K562 (cell line): ENCODE measurements around the gene CDH16. TPM values are rescaled to one million over a fixed set of nuclear protein-coding genes. Genes with fewer than 3 reads are reported as not detected.

ENCODE experiments used
- ATAC-seq: fragments of 200-7000 bp; cut with Tn5 transposase; 3 replicates; pipeline ENCODE4 v1.9.1; 2020; ENCODE audit warnings: moderate library complexity
- BruUV-seq: library from RNA; stranded (reverse); fragments of 400-500 nt; replicated peaks from 2 replicates; lab custom pipeline; 2021; lab: Mats Ljungman, UMichigan
- CTCF ChIA-PET: fragments of 300-600 bp; formaldehyde crosslinking; extraction: SDS; loops from one replicate; lab custom pipeline; 2021; ENCODE audit warnings: low intra/inter-chr PET ratio; lab: Yijun Ruan, JAX
- POLR2A ChIA-PET: fragments of 300-600, 350-650 bp; sonication (Branson Sonifier 250); formaldehyde crosslinking; extraction: SDS; loops from one replicate; lab custom pipeline; 2021; ENCODE audit warnings: antibody characterized with exemption, inconsistent platforms; lab: Yijun Ruan, JAX
- DNase-seq, 4 experiments: peaks; one replicate each; pipeline versions ENCODE4 v3.0.0 to v3.0.0-alpha.2; 2011 to 2018; ENCODE audit warnings: low spot score in 3 of 4, mixed read lengths in 3 of 4; ENCODE audit errors: extremely low read depth in 1 of 4
- FAIRE-seq: peaks from 2 replicates; lab custom pipeline; 2011; peaks lifted over from hg19 to GRCh38; lab: Jason Lieb, UNC
- H2AFZ ChIP-seq: 2 replicates; pipeline ENCODE4 v1.6.0; 2011; ENCODE audit warnings: low read depth, low read length, control low read depth, inconsistent platforms
- H3K27ac ChIP-seq: fragments of 200-600 bp; 3 replicates; pipeline ENCODE4 v1.8.0; 2011; ENCODE audit warnings: low read depth, mild to moderate bottlenecking, control low read depth, inconsistent platforms, low read length, moderate library complexity, mixed read lengths; ENCODE audit errors: extremely low read depth
- H3K27me3 ChIP-seq, 2 experiments: fragments of 300-600 bp in 1 of 2; 2 replicates in 1 of 2; 3 replicates in 1 of 2; pipeline versions ENCODE4 v1.6.0 to v1.8.0; 2011; ENCODE audit warnings: inconsistent platforms in 2 of 2, low read length in 2 of 2, mild to moderate bottlenecking in 1 of 2, mixed read lengths in 1 of 2, moderate library complexity in 1 of 2; ENCODE audit not compliant: control insufficient read depth in 2 of 2, insufficient read depth in 2 of 2
- H3K36me3 ChIP-seq: fragments of 300-600 bp; 3 replicates; pipeline ENCODE4 v1.8.0; 2011; ENCODE audit warnings: mild to moderate bottlenecking, low read length, inconsistent platforms; ENCODE audit not compliant: control insufficient read depth, insufficient read depth
- H3K4me1 ChIP-seq, 2 experiments: fragments of 200-600 bp in 1 of 2; replicated peaks in 1 of 2; 2 replicates in 1 of 2; 3 replicates in 1 of 2; pipeline versions ENCODE4 v1.5.1 to v1.8.0; 2011; ENCODE audit warnings: inconsistent platforms in 2 of 2, low read length in 2 of 2, mild to moderate bottlenecking in 1 of 2, mixed read lengths in 1 of 2, moderate library complexity in 1 of 2; ENCODE audit not compliant: control insufficient read depth in 2 of 2, insufficient read depth in 2 of 2
- H3K4me2 ChIP-seq: 2 replicates; pipeline ENCODE4 v1.6.1; 2011; ENCODE audit warnings: low read length, control low read depth, inconsistent platforms, mixed read lengths; ENCODE audit not compliant: insufficient read depth
- H3K4me3 ChIP-seq: fragments of 200-600 bp; sonication (generic), shearing (Covaris generic); 2 replicates; pipeline ENCODE4 v1.5.1; 2016; ENCODE audit warnings: control low read depth, inconsistent platforms
- H3K79me2 ChIP-seq: fragments of 200-600 bp; 3 replicates; pipeline ENCODE4 v1.8.0; 2011; ENCODE audit warnings: low read length, inconsistent platforms; ENCODE audit not compliant: control insufficient read depth, insufficient read depth
- H3K9ac ChIP-seq, 2 experiments: 2 replicates each; pipeline versions ENCODE4 v1.6.0 to v1.6.1; 2011; ENCODE audit warnings: low read depth in 2 of 2, low read length in 2 of 2, control low read depth in 1 of 2, inconsistent platforms in 1 of 2, mild to moderate bottlenecking in 1 of 2, mixed read lengths in 1 of 2; ENCODE audit not compliant: insufficient read depth in 1 of 2
- H3K9me1 ChIP-seq: one replicate; pipeline ENCODE4 v1.6.0; 2011; ENCODE audit warnings: inconsistent platforms, mild to moderate bottlenecking, low read length, moderate library complexity; ENCODE audit not compliant: control insufficient read depth, insufficient read depth
- H3K9me3 ChIP-seq: replicated peaks from 2 replicates; pipeline ENCODE4 v1.5.1; 2011; ENCODE audit warnings: low read depth, low read length, inconsistent platforms; ENCODE audit not compliant: control insufficient read depth, insufficient read depth
- H4K20me1 ChIP-seq: replicated peaks from 2 replicates; pipeline ENCODE4 v1.6.1; 2011; ENCODE audit warnings: low read length, inconsistent platforms, mixed read lengths; ENCODE audit not compliant: control insufficient read depth, insufficient read depth
- ATF3 ChIP-seq, 2 experiments: fragments of 450-650 bp in 1 of 2; sonication (generic) in 1 of 2; formaldehyde crosslinking in 1 of 2; IDR thresholded peaks in 1 of 2; conservative IDR thresholded peaks in 1 of 2; 2 replicates each; pipeline versions ENCODE4 v1.6.1 to v1.8.1; 2016 to 2023; ENCODE audit warnings: mild to moderate bottlenecking in 2 of 2, moderate library complexity in 2 of 2, inconsistent platforms in 1 of 2, missing genetic modification reagents in 1 of 2
- DNMT1 ChIP-seq: fragments of 450-650 bp; IDR thresholded peaks from 2 replicates; pipeline ENCODE4 v1.6.1; 2016; ENCODE audit warnings: antibody characterized with exemption, mild to moderate bottlenecking
- GTF2E2 ChIP-seq: fragments of 200-800 bp; sonication (Bioruptor generic); IDR thresholded peaks from 2 replicates; pipeline ENCODE4 v1.6.1; 2016; ENCODE audit warnings: missing genetic modification characterization, missing compliant biosample characterization
- MCM5 ChIP-seq: fragments of 450-650 bp; IDR thresholded peaks from 2 replicates; pipeline ENCODE4 v1.6.1; 2016; ENCODE audit warnings: low read depth
- MLLT1 ChIP-seq, 2 experiments: fragments of 450-650 bp; IDR thresholded peaks; 2 replicates each; pipeline ENCODE4 v1.6.1; 2016
- SLC30A9 ChIP-seq: fragments of 250-450 bp; sonication (Bioruptor Pico); IDR thresholded peaks from 2 replicates; pipeline ENCODE4 v1.8.0; 2022; ENCODE audit warnings: mild to moderate bottlenecking, moderate library complexity
- ZNF133 ChIP-seq: fragments of 250-450 bp; sonication (Bioruptor Pico); IDR thresholded peaks from 2 replicates; pipeline ENCODE4 v1.4.0; 2020; ENCODE audit warnings: mild to moderate bottlenecking
- ZNF212 ChIP-seq: fragments of 450-650 bp; formaldehyde crosslinking; IDR thresholded peaks from 2 replicates; pipeline ENCODE4 v1.4.0; 2020; ENCODE audit warnings: mild to moderate bottlenecking
- ZNF311 ChIP-seq: fragments of 250-450 bp; sonication (Bioruptor Pico); IDR thresholded peaks from 2 replicates; pipeline ENCODE4 v1.4.0; 2020; ENCODE audit warnings: mild to moderate bottlenecking, moderate library complexity
- ZNF644 ChIP-seq: fragments of 200-800 bp; sonication (Bioruptor generic); IDR thresholded peaks from 2 replicates; pipeline ENCODE4 v1.6.1; 2016; ENCODE audit warnings: low read depth, missing genetic modification characterization, missing compliant biosample characterization
- WGBS: fragments of 100-300 bp; shearing (Covaris generic); methylation state at CpG from one replicate; pipeline ENCODE4 v1.1.6; 2016; ENCODE audit warnings: low coverage, mixed read lengths; ENCODE audit not compliant: insufficient coverage; ENCODE audit errors: missing lambda C conversion rate; 5-methylcytosine and 5-hydroxymethylcytosine counted together
- in situ Hi-C: fragments of 300-500 bp; cut with MboI; formaldehyde crosslinking; loops from 4 replicates; pipeline ENCODE4 v1.15.0; 2018; ENCODE audit warnings: inconsistent platforms, mixed read lengths
- intact Hi-C: fragments of 100-400 bp; cut with micrococcal nuclease; formaldehyde crosslinking; loops from 2 replicates; pipeline ENCODE4 v1.14.2; 2022
- polyA plus RNA-seq, 8 experiments: library from polyadenylated mRNA; depleted of rRNA in 4 of 8; stranded (reverse) in 5 of 8; unstranded in 3 of 8; fragments of >200 nt; fragmentation: Nextera tagmentation in 2 of 8; fragmentation: Illumina TruSeq in 1 of 8; extraction: Ambion mirVana in 2 of 8; extraction: Trizol in 1 of 8; gene quantifications; 2 replicates each; pipeline versions ENCODE4 v1.2.1 to v1.2.3, GENCODE V29; 2011 to 2014; ENCODE audit warnings: inconsistent platforms in 1 of 8, missing spikeins in 1 of 8
- total RNA-seq, 7 experiments: library from RNA; depleted of rRNA in 6 of 7; stranded (reverse); fragments of >200 nt in 6 of 7; fragmentation: Illumina TruSeq in 2 of 7; extraction: Trizol in 2 of 7; gene quantifications; 2 replicates each; pipeline versions ENCODE4 v1.2.1 to v1.2.3, GENCODE V29; 2011 to 2021; ENCODE audit warnings: low replicate concordance in 1 of 7
- TF ChIP-seq, protein P1 (sequence below): fragments of 250-450 bp; sonication (Bioruptor Pico); IDR thresholded peaks from 2 replicates; pipeline ENCODE4 v1.5.1; 2021; ENCODE audit warnings: mild to moderate bottlenecking

Gene CDH16
- total and polyA plus RNA-seq, 9 of the 15 experiments (the other 6 are each of a cell fraction or from before 2014, with no cell fraction given): not detected

DNA sequence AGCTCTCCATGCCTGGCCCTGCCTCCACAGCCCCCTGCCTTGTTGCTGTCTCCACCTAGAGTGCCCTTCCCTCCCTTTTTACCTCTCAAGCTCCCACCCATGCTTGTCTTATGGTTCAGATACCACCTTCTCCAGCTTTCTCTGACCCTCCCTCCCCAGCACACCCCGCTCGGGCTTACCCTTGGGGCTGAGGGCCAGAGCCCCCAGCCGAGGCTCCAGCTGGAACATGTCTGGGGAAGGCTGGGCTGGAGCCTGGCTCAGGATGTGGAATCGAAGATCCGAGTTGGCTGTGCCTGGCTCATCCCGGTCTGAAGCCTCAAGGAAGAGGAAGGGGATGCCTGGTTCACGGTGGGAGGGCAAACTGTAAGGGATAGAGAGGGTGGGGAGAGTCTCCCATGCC, 3.6 kb downstream of the CDH16 start:
- CTCF ChIA-PET: interaction anchor here (0.9 kb wide), 1 partner anchor 10 kb away, joined by 3 read pairs; the partner anchor contains the start of gene RRAD
- TF ChIP-seq, protein P1, sequence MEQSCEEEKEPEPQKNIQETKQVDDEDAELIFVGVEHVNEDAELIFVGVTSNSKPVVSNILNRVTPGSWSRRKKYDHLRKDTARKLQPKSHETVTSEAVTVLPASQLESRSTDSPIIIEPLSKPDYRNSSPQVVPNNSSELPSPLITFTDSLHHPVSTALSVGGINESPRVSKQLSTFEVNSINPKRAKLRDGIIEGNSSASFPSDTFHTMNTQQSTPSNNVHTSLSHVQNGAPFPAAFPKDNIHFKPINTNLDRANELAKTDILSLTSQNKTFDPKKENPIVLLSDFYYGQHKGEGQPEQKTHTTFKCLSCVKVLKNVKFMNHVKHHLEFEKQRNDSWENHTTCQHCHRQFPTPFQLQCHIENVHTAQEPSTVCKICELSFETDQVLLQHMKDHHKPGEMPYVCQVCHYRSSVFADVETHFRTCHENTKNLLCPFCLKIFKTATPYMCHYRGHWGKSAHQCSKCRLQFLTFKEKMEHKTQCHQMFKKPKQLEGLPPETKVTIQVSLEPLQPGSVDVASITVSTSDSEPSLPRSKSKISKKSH (CRISPR knock-in tag): no peak
- TF ChIP-seq GTF2E2 (tag) (no peak), DNMT1 (no peak), MLLT1 (IDR thresholded peaks at IDR 0.05) (no peak), ZNF212 (CRISPR knock-in tag) (no peak), ZNF644 (tag) (no peak), ATF3 (IDR thresholded peaks at IDR 0.05) (no peak), ATF3 (CRISPR knock-in tag; conservative IDR thresholded peaks at IDR 0.05) (no peak), MCM5 (no peak), ZNF311 (CRISPR knock-in tag) (no peak), SLC30A9 (no peak), ZNF133 (no peak)
- TF ChIP-seq, all 486 proteins: peak for 0
- no peaks in the 10 kb centered on the region for H3K9me3 ChIP-seq
- H2AFZ ChIP-seq: no peak overlapping the region
- H3K9me1 ChIP-seq: no peaks in the 10 kb centered on the region
- no peaks in the 10 kb centered on the region for H3K79me2 ChIP-seq
- H3K27me3 ChIP-seq: peaks cover 15 to 52% of the 10 kb centered on the region in 2 experiments; a peak in 4 of 5 replicates
- POLR2A ChIA-PET: interaction anchor here (0.8 kb wide), 1 partner anchor 12 kb away, joined by 4 read pairs; no protein-coding TSS in a partner anchor
- DNase-seq (no peak), ATAC-seq (no peak), FAIRE-seq (no peak)
- intact Hi-C loops: no loop called here
- WGBS: 4% methylated on average over 7 of the region's 7 CpGs
- no peak overlapping the region for H3K4me2 ChIP-seq
- no peak overlapping the region for H3K27ac ChIP-seq
- BruUV-seq: no TSS peak
- in situ Hi-C loops: no loop called here
- H3K36me3 ChIP-seq: no peaks in the 10 kb centered on the region
- H3K9ac ChIP-seq: no peak overlapping the region
- no peaks in the 10 kb centered on the region for H4K20me1 ChIP-seq
- peaks cover 0 to 9% of the 10 kb centered on the region in 2 experiments; a peak in 2 of 5 replicates for H3K4me1 ChIP-seq
- no peak overlapping the region for H3K4me3 ChIP-seq
